SK-N-MC (cell line): ENCODE data around the gene NEB.

Experiments
- EZH2 ChIP-seq: fragments of 200-600 bp; sonication (generic); IDR thresholded peaks from one replicate; pipeline ENCODE4 v1.6.1; 2017; ENCODE audit warnings: antibody characterized with exemption
- FOXP2 ChIP-seq: optimal IDR thresholded peaks from 2 replicates; pipeline ENCODE3; 2011; ENCODE audit warnings: mild to moderate bottlenecking, moderate library complexity; ENCODE audit not compliant: insufficient read depth; ENCODE audit errors: extremely low read length, control extremely low read depth
- POLR2AphosphoS5 ChIP-seq: IDR thresholded peaks from 2 replicates; pipeline ENCODE4 v1.6.1; 2012; ENCODE audit warnings: mild to moderate bottlenecking, low read depth, low read length, borderline replicate concordance

GRCh38 chr2:151638191-151638933, 95.9 kb downstream of the NEB start:
- TF ChIP-seq POLR2AphosphoS5 (no peak), EZH2 (no peak), FOXP2 (no peak)
